ENCODE measurements around the gene RBL1.
"Not testable (repeated sequence)": the region's sequence is repeated elsewhere in the genome, so short reads cannot be mapped to it uniquely, and the experiment has no call there.

Gene RBL1

GRCh38 chr20:37131486-37131885 is 35.7 kb upstream of the RBL1 start:
- TF ChIP-seq CTCF (IDR thresholded peaks at IDR 0.05; ENCODE audit: low read depth, low read length) (no peak), MYC (IDR thresholded peaks at IDR 0.05; ENCODE audit: low read depth, low read length) (no peak), POLR2A (IDR thresholded peaks at IDR 0.05; ENCODE audit: extremely low read depth, insufficient read length) (no peak), MAX (IDR thresholded peaks at IDR 0.05; ENCODE audit: low read depth, low read length) (no peak)
- H3K4me3 ChIP-seq (ENCODE audit: low read depth, low read length): no peak overlapping the region
- no peak for DNase-seq (ENCODE audit: low read depth)

GRCh38 chr20:37128803-37129202 is 33.0 kb upstream of the RBL1 start:
- DNase-seq (ENCODE audit: low read depth): no peak
- TF ChIP-seq MAX (IDR thresholded peaks at IDR 0.05; ENCODE audit: low read depth, low read length) (no peak), CTCF (IDR thresholded peaks at IDR 0.05; ENCODE audit: low read depth, low read length) (no peak), MYC (IDR thresholded peaks at IDR 0.05; ENCODE audit: low read depth, low read length) (no peak), POLR2A (IDR thresholded peaks at IDR 0.05; ENCODE audit: extremely low read depth, insufficient read length) (no peak)
- no peak overlapping the region for H3K4me3 ChIP-seq (ENCODE audit: low read depth, low read length)

- H3K4me3 ChIP-seq (ENCODE audit: low read depth, low read length); DNase-seq (ENCODE audit: low read depth): not testable (repeated sequence)
These were observed 30.5 kb upstream of the RBL1 start for GRCh38 chr20:37126290-37126689.

- peak; percentile 66 for DNase-seq (ENCODE audit: low read depth)
- TF ChIP-seq CTCF (IDR thresholded peaks at IDR 0.05; ENCODE audit: low read depth, low read length) (no peak), MYC (IDR thresholded peaks at IDR 0.05; ENCODE audit: low read depth, low read length) (no peak)
- H3K4me3 ChIP-seq (ENCODE audit: low read depth, low read length): no peak overlapping the region
These were observed 27.6 kb upstream of the RBL1 start for GRCh38 chr20:37123441-37123840.

- DNase-seq (ENCODE audit: low read depth): no peak
- TF ChIP-seq MAX (IDR thresholded peaks at IDR 0.05; ENCODE audit: low read depth, low read length) (no peak), CTCF (IDR thresholded peaks at IDR 0.05; ENCODE audit: low read depth, low read length) (no peak), MYC (IDR thresholded peaks at IDR 0.05; ENCODE audit: low read depth, low read length) (no peak), POLR2A (IDR thresholded peaks at IDR 0.05; ENCODE audit: extremely low read depth, insufficient read length) (no peak)
These were observed 24.7 kb upstream of the RBL1 start for GRCh38 chr20:37120497-37120896.

GRCh38 chr20:37119356-37120036 is 23.7 kb upstream of the RBL1 start:
- TF ChIP-seq MAX (IDR thresholded peaks at IDR 0.05; ENCODE audit: low read depth, low read length) (no peak), CTCF (IDR thresholded peaks at IDR 0.05; ENCODE audit: low read depth, low read length) (no peak), POLR2A (IDR thresholded peaks at IDR 0.05; ENCODE audit: extremely low read depth, insufficient read length) (no peak), MYC (IDR thresholded peaks at IDR 0.05; ENCODE audit: low read depth, low read length) (no peak)
- no peak for DNase-seq (ENCODE audit: low read depth)
- no peak overlapping the region for H3K4me3 ChIP-seq (ENCODE audit: low read depth, low read length)

More at GRCh38 chr20:37120497-37120896, 24.7 kb upstream of the RBL1 start:
- H3K4me3 ChIP-seq (ENCODE audit: low read depth, low read length): no peak overlapping the region

All from NB4 (cell line).